Measurements from ENCODE around the gene ZNF764.
A peak's percentile ranks its signal among the peaks of the same experiment; 100 is the strongest.

Gene ZNF764

GRCh38 chr16:30535777-30536190, 22.4 kb downstream of the ZNF764 start:
- DNase-seq (ENCODE audit: low read depth) = no peak
- TF ChIP-seq CTCF (IDR thresholded peaks at IDR 0.05; ENCODE audit: control insufficient read depth, extremely low read depth, insufficient read depth) = peak; percentile 67

DNA sequence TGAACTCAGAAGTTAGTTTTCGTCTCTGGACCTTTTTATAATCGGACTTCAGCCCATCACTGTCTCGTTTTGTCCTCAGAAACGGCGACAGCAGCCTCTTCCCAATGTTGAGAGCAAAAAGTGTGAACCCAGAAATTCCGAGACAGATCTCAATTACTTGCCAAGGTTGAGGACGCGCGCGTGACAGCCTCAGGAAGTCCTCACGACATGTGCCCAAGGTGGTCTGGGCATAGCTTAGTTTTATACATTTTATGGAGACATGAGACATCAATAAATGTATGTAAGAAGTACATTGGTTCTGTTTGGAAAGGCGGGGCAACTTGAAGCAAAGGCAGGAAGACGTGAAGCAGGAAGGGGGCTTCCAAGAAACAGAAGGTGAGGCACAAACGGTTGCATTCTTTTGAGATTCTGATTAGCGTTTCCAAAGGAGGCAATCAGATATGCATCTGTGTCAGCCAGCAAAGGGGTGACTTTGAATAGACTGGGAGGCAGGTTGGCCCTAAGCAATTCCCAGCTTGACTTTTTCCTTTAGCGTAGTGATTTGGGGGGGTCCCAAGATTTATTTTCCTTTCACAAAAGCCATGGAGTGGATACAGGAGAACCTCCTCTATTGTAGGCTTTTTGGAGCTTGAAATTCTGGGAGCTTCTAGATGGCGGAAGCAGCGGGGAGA, 22.9 kb downstream of the ZNF764 start:
- peak overlapping the region; percentile 72 for H3K4me3 ChIP-seq (ENCODE audit: low read depth, low read length)
- TF ChIP-seq CTCF (IDR thresholded peaks at IDR 0.05; ENCODE audit: control insufficient read depth, extremely low read depth, insufficient read depth) = no peak
- DNase-seq (ENCODE audit: low read depth) = no peak

More at GRCh38 chr16:30535777-30536190, 22.4 kb downstream of the ZNF764 start:
- H3K4me3 ChIP-seq (ENCODE audit: low read depth, low read length) = peak overlapping the region; percentile 72

GRCh38 chr16:30534368-30535105, 23.6 kb downstream of the ZNF764 start, which contains the start of gene ZNF747:
ZNF747 (minus strand) TSS chr16:30534858; CDS start chr16:30534679, 179 bp downstream.
- H3K4me3 ChIP-seq (ENCODE audit: low read depth, low read length) = peak within 1 kb of the TSS; percentile 72
- no peak for TF ChIP-seq CTCF (IDR thresholded peaks at IDR 0.05; ENCODE audit: control insufficient read depth, extremely low read depth, insufficient read depth)
- DNase-seq (ENCODE audit: low read depth) = peak; percentile 76

DNA sequence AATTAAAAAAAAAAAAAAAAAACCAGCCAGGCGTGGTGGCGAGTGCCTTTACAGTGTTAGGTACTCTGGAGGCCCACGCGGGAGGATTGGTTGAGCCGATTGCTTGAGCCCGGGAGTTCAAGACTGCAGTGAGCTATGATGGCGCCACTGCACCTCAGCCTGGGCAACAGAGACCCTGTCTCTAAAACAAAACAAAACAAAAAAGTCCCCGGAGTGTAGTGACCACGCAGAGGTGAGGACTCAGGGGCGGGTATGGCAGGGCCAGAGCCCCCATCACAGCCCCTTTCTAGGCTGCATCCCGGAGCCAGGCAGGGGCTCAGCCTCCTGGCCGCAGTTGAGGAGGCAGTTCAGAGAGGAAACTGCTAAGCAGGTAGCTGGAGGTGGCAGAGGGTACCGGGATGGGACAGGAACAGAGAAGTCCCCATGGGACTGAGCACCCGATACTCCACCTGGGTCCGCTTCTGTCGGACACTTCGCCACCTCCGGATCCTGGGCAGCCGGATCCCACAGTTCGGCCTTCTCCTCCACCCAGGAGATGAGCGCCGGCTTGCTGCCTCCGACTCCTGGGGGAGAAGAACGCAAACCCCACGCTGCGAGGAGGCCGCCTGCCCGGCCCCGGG, 24.3 kb downstream of the ZNF764 start:
- TF ChIP-seq CTCF (IDR thresholded peaks at IDR 0.05; ENCODE audit: control insufficient read depth, extremely low read depth, insufficient read depth) = no peak
- DNase-seq (ENCODE audit: low read depth) = no peak
- H3K4me3 ChIP-seq (ENCODE audit: low read depth, low read length) = peak overlapping the region; percentile 72

DNA sequence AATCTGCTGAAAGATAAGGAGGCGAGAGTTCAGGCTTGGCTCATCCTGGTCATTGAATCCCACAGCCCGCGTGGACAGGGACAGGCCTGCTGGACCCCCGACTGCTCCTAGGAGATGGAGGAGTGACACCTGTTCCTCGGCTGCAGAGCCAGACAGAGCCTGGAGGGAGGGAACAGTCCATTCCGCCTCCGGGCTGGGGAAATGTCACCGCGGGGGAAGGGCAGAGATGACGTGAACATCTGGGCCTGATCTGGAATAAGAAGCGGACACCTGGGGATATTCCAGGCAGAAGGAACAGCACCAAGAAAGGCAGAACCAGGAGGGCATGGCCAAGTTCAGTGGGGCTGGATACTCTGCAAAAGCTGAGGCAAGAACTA, 25.0 kb downstream of the ZNF764 start:
- H3K4me3 ChIP-seq (ENCODE audit: low read depth, low read length) = peak overlapping the region; percentile 72
- peak; percentile 37 for DNase-seq (ENCODE audit: low read depth)
- TF ChIP-seq CTCF (IDR thresholded peaks at IDR 0.05; ENCODE audit: control insufficient read depth, extremely low read depth, insufficient read depth) = no peak

DNA sequence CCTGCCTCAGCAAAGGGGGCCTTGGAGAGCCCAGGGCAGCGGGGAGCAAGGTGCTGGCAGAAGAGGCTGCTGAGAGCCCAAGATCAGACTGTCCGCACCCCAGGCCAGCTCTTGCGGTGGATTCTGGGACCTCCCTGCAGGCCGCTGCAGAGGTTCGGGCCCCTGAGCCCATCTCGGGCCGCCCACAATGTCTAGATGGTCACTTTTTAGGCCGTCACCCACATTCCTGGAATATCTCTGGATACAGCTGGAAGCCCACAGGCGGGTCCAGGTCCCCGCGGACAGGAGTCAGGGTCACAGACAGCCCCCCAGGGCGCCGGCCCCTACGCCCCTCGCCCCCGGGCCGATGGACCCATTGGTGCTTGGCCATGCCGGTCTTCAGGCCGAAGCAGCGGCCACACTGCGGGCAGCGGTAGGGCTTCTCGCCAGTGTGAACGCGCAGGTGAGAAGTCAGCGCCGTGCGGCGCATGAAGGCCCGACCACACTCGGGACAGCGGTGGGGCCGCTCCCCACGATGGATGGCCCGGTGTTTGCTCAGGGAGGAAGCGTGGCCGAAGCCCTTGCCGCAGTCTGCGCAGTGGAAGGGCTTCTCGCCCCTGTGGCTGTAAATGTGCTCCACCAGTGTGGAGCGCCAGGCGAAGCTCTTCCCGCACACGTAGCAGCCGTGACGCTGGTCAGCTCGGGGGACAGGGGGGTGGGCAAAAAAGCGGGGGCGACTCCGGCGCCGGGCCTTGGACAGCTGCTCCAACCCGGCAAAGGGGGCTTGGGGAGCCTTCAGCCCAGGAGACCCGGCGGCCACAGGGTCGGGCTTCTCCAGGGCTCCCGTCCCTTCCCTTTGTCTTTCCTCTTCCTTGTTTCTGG, 25.7 kb downstream of the ZNF764 start:
- no peak for TF ChIP-seq CTCF (IDR thresholded peaks at IDR 0.05; ENCODE audit: control insufficient read depth, extremely low read depth, insufficient read depth)
- DNase-seq (ENCODE audit: low read depth) = no peak
- H3K4me3 ChIP-seq (ENCODE audit: low read depth, low read length) = peak overlapping the region; percentile 72; the same call in 1 of the 2 replicates

Measured in LNCaP clone FGC (cell line).